HEK293 (cell line): ENCODE data around the gene PLEKHG7.
A peak's percentile ranks its signal among the peaks of the same experiment; 100 is the strongest.

ENCODE experiments used
- CTCF ChIA-PET: fragments of 350-600 bp; formaldehyde crosslinking; extraction: SDS; loops from one replicate; lab custom pipeline; 2021; ENCODE audit warnings: antibody characterized with exemption; lab: Yijun Ruan, JAX
- POLR2A ChIA-PET: fragments of 300-600 bp; formaldehyde crosslinking; extraction: SDS; loops from one replicate; lab custom pipeline; 2020; ENCODE audit warnings: antibody characterized with exemption, inconsistent platforms; lab: Yijun Ruan, JAX
- H3K27ac ChIP-seq: fragments of 200-500 bp; sonication (Bioruptor generic); 2 replicates; pipeline ENCODE4 v1.5.1; 2014; ENCODE audit warnings: low read depth, low read length, control low read depth, inconsistent platforms; ENCODE audit errors: extremely low read depth
- H3K36me3 ChIP-seq, 2 experiments: fragments of 200-500 bp in 1 of 2; sonication (Bioruptor generic) in 1 of 2; 1 replicate in 1 of 2; 2 replicates in 1 of 2; pipeline ENCODE4 v1.5.1; 2014 to 2017; ENCODE audit warnings: inconsistent platforms in 2 of 2, low read length in 2 of 2; ENCODE audit not compliant: control insufficient read depth in 2 of 2, insufficient read depth in 1 of 2
- H3K4me1 ChIP-seq: fragments of 200-500 bp; sonication (Bioruptor generic); 2 replicates; pipeline ENCODE4 v1.5.1; 2014; ENCODE audit warnings: mild to moderate bottlenecking, low read length, inconsistent platforms; ENCODE audit not compliant: control insufficient read depth, insufficient read depth
- H3K4me3 ChIP-seq: 2 replicates; pipeline ENCODE4 v1.5.1; 2011; ENCODE audit warnings: low read depth, mild to moderate bottlenecking, control low read depth, low read length, moderate library complexity
- H3K9me3 ChIP-seq: fragments of 200-500 bp; sonication (Bioruptor generic); 2 replicates; pipeline ENCODE4 v1.5.1; 2014; ENCODE audit warnings: low read depth, low read length, inconsistent platforms; ENCODE audit not compliant: control insufficient read depth, insufficient read depth
- AEBP2 ChIP-seq: fragments of 450-650 bp; formaldehyde crosslinking; IDR thresholded peaks from 2 replicates; pipeline ENCODE4 v1.5.1; 2016; ENCODE audit warnings: missing biosample characterization, missing genetic modification characterization, borderline replicate concordance
- BCL11B ChIP-seq: fragments of 450-650 bp; formaldehyde crosslinking; IDR thresholded peaks from 2 replicates; pipeline ENCODE4 v1.5.1; 2016; ENCODE audit warnings: low read depth, missing biosample characterization, missing genetic modification characterization
- HOXC10 ChIP-seq: sonication (generic); formaldehyde crosslinking; IDR thresholded peaks from 2 replicates; pipeline ENCODE4 v1.8.1; 2023; ENCODE audit warnings: mild to moderate bottlenecking, missing genetic modification reagents
- KLF9 ChIP-seq: fragments of 450-650 bp; formaldehyde crosslinking; IDR thresholded peaks from 2 replicates; pipeline ENCODE4 v1.5.1; 2016; ENCODE audit warnings: missing biosample characterization, missing genetic modification characterization, low read depth
- MZF1 ChIP-seq: fragments of 450-650 bp; formaldehyde crosslinking; IDR thresholded peaks from 2 replicates; pipeline ENCODE4 v1.5.1; 2017; ENCODE audit warnings: missing biosample characterization, missing genetic modification characterization, borderline replicate concordance
- PRDM2 ChIP-seq: fragments of 450-650 bp; formaldehyde crosslinking; IDR thresholded peaks from 2 replicates; pipeline ENCODE4 v1.5.1; 2016; ENCODE audit warnings: missing biosample characterization, missing genetic modification characterization, borderline replicate concordance
- PRDM6 ChIP-seq: fragments of 450-650 bp; formaldehyde crosslinking; IDR thresholded peaks from 2 replicates; pipeline ENCODE4 v1.5.1; 2017; ENCODE audit warnings: missing biosample characterization, missing genetic modification characterization
- ZEB2 ChIP-seq: fragments of 450-650 bp; formaldehyde crosslinking; IDR thresholded peaks from 2 replicates; pipeline ENCODE4 v1.5.1; 2016; ENCODE audit warnings: missing biosample characterization, missing genetic modification characterization
- ZFP37 ChIP-seq: fragments of 450-650 bp; formaldehyde crosslinking; IDR thresholded peaks from 2 replicates; pipeline ENCODE4 v1.5.1; 2016; ENCODE audit warnings: missing biosample characterization, missing genetic modification characterization
- ZNF148 ChIP-seq: fragments of 450-650 bp; formaldehyde crosslinking; IDR thresholded peaks from 2 replicates; pipeline ENCODE4 v1.5.0; 2017; ENCODE audit warnings: missing biosample characterization, missing genetic modification characterization, borderline replicate concordance
- ZNF18 ChIP-seq: fragments of 450-650 bp; formaldehyde crosslinking; IDR thresholded peaks from 2 replicates; pipeline ENCODE4 v1.5.1; 2016; ENCODE audit warnings: missing biosample characterization, missing genetic modification characterization
- ZNF214 ChIP-seq: fragments of 450-650 bp; formaldehyde crosslinking; IDR thresholded peaks from 2 replicates; pipeline ENCODE4 v1.5.1; 2017; ENCODE audit warnings: missing biosample characterization, mild to moderate bottlenecking, missing genetic modification characterization, borderline replicate concordance
- ZNF248 ChIP-seq: fragments of 450-650 bp; formaldehyde crosslinking; IDR thresholded peaks from 2 replicates; pipeline ENCODE4 v1.5.1; 2017; ENCODE audit warnings: missing biosample characterization, missing genetic modification characterization
- ZNF391 ChIP-seq: fragments of 450-650 bp; formaldehyde crosslinking; IDR thresholded peaks from 2 replicates; pipeline ENCODE4 v1.5.1; 2016; ENCODE audit warnings: low read depth, missing biosample characterization, missing genetic modification characterization, borderline replicate concordance
- ZNF398 ChIP-seq: fragments of 450-650 bp; formaldehyde crosslinking; IDR thresholded peaks from 2 replicates; pipeline ENCODE4 v1.5.1; 2017; ENCODE audit warnings: missing biosample characterization, missing genetic modification characterization
- ZNF423 ChIP-seq: fragments of 450-650 bp; formaldehyde crosslinking; IDR thresholded peaks from 2 replicates; pipeline ENCODE4 v1.5.1; 2016; ENCODE audit warnings: missing biosample characterization, missing genetic modification characterization
- ZNF513 ChIP-seq: fragments of 450-650 bp; IDR thresholded peaks from 2 replicates; pipeline ENCODE4 v1.5.1; 2018; ENCODE audit warnings: missing biosample characterization, missing genetic modification characterization
- ZNF692 ChIP-seq: fragments of 450-650 bp; formaldehyde crosslinking; IDR thresholded peaks from 2 replicates; pipeline ENCODE4 v1.5.1; 2016; ENCODE audit warnings: missing biosample characterization, missing genetic modification characterization

PLEKHG7 gene

GRCh38 chr12:92695056-92695455 is 7.7 kb upstream of the PLEKHG7 start (continued):
- TF ChIP-seq ZNF513 (tag by site-specific recombination), result no peak
- no peak for TF ChIP-seq ZNF391
- no peak for TF ChIP-seq ZNF692 (tag by site-specific recombination)
- peak; percentile 40; the same call in 1 of the 2 replicates for TF ChIP-seq ZNF18
- no peak for TF ChIP-seq HOXC10 (CRISPR knock-in tag)
- TF ChIP-seq ZNF248 (tag by site-specific recombination), result no peak
- TF ChIP-seq ZFP37, result no peak
- TF ChIP-seq PRDM2 (tag by site-specific recombination), result no peak
- no peak for TF ChIP-seq ZNF214 (tag by site-specific recombination)
- no peak for TF ChIP-seq MZF1 (tag by site-specific recombination)
- no peak for TF ChIP-seq ZEB2
- TF ChIP-seq ZNF398 (tag by site-specific recombination), result no peak
- TF ChIP-seq, all 188 proteins: peak for 20

GRCh38 chr12:92695577-92695976 is 7.2 kb upstream of the PLEKHG7 start:
- Histone ChIP-seq H3K9me3 (no peaks in the 10 kb centered on the region), H3K4me3 (no peak overlapping the region), H3K27ac (no peak overlapping the region), H3K4me1 (no peaks in the 10 kb centered on the region), H3K36me3 (no peaks in the 10 kb centered on the region)
- ChIA-PET CTCF (no interaction called here), POLR2A (no interaction called here)
- TF ChIP-seq AEBP2 (no peak), ZNF423 (tag by site-specific recombination) (no peak), PRDM6 (tag by site-specific recombination) (peak; percentile 59), KLF9 (tag by site-specific recombination) (no peak), BCL11B (tag by site-specific recombination) (0 out of 2 replicates have a peak, but pooled peaks have one; percentile 15), ZNF148 (tag by site-specific recombination) (no peak)
